GM21576 (cell line): ENCODE data around the gene PRDM12.
"Not testable (repeated sequence)": the region's sequence is repeated elsewhere in the genome, so short reads cannot be mapped to it uniquely, and the experiment has no call there.

ENCODE experiments used
- ATAC-seq: cut with Tn5 transposase; IDR thresholded peaks from one replicate; pipeline ENCODE4 v1.9.1; 2021; ENCODE audit warnings: mild to moderate bottlenecking, moderate library complexity; ENCODE audit not compliant: unreplicated experiment

Gene PRDM12

GRCh38 chr9:130663258-130663976 lies 977 bp upstream of the PRDM12 start:
- ATAC-seq: no peak

GRCh38 chr9:130663977-130664250 lies 480 bp upstream of the PRDM12 start:
- ATAC-seq: no peak

- no peak for ATAC-seq
Observed at GRCh38 chr9:130665029-130665430, 636 bp downstream of the PRDM12 start.

GRCh38 chr9:130665431-130666392 lies 1.3 kb downstream of the PRDM12 start:
- no peak for ATAC-seq

GRCh38 chr9:130666393-130667119 lies 2.2 kb downstream of the PRDM12 start:
- ATAC-seq: no peak

- ATAC-seq: no peak
Observed at GRCh38 chr9:130667120-130667435, 2.7 kb downstream of the PRDM12 start.

GRCh38 chr9:130668196-130668595 lies 3.8 kb downstream of the PRDM12 start:
- ATAC-seq: no peak

GRCh38 chr9:130668659-130669058 lies 4.3 kb downstream of the PRDM12 start:
- no peak for ATAC-seq

GRCh38 chr9:130669965-130670364 lies 5.6 kb downstream of the PRDM12 start:
- ATAC-seq: no peak

- no peak for ATAC-seq
Observed at GRCh38 chr9:130670644-130671043, 6.2 kb downstream of the PRDM12 start.

- no peak for ATAC-seq
Observed at GRCh38 chr9:130672466-130672865, 8.1 kb downstream of the PRDM12 start.

GRCh38 chr9:130672933-130673615 lies 8.7 kb downstream of the PRDM12 start:
- ATAC-seq: no peak

- no peak for ATAC-seq
Observed at GRCh38 chr9:130675396-130675795, 11.0 kb downstream of the PRDM12 start.

GRCh38 chr9:130677252-130677651 lies 12.9 kb downstream of the PRDM12 start:
- no peak for ATAC-seq

GRCh38 chr9:130680836-130681768 lies 16.7 kb downstream of the PRDM12 start:
- ATAC-seq: no peak

GRCh38 chr9:130681769-130682420 lies 17.5 kb downstream of the PRDM12 start:
- no peak for ATAC-seq

GRCh38 chr9:130682421-130683121 lies 18.2 kb downstream of the PRDM12 start:
- no peak for ATAC-seq

GRCh38 chr9:130685104-130685503 lies 20.7 kb downstream of the PRDM12 start:
- no peak for ATAC-seq

- not testable (repeated sequence) for ATAC-seq
Observed at GRCh38 chr9:130685945-130686344, 21.6 kb downstream of the PRDM12 start.
